Activated T-cell treated with anti-CD3 and anti-CD28 coated beads, Interleukin-2, amount 50 U/mL, for 24 hours (primary cell): ENCODE results near the gene NPVF.
A peak's percentile ranks its signal among the peaks of the same experiment; 100 is the strongest.

ENCODE experiments used
- DNase-seq: peaks from one replicate; pipeline ENCODE4 v3.0.0-alpha.2; 2020
- H3K27ac Mint-ChIP-seq: 2 replicates; pipeline ENCODE4 v1.8.0; 2020; ENCODE audit warnings: mild to moderate bottlenecking, mixed read lengths
- H3K27me3 Mint-ChIP-seq: 2 replicates; pipeline ENCODE4 v1.8.0; 2020; ENCODE audit warnings: mixed read lengths
- H3K36me3 Mint-ChIP-seq: 2 replicates; pipeline ENCODE4 v1.8.0; 2020; ENCODE audit warnings: low read depth, mixed read lengths
- H3K4me1 Mint-ChIP-seq: 2 replicates; pipeline ENCODE4 v1.8.0; 2020; ENCODE audit warnings: low read depth, mixed read lengths
- H3K4me3 Mint-ChIP-seq: 2 replicates; pipeline ENCODE4 v1.8.0; 2020; ENCODE audit warnings: mild to moderate bottlenecking, moderate library complexity, mixed read lengths
- H3K9me3 Mint-ChIP-seq: 2 replicates; pipeline ENCODE4 v1.8.0; 2020; ENCODE audit warnings: mixed read lengths

Gene NPVF

GRCh38 chr7:25244254-25245033, 16.2 kb upstream of the NPVF start:
- no peak for DNase-seq

DNA sequence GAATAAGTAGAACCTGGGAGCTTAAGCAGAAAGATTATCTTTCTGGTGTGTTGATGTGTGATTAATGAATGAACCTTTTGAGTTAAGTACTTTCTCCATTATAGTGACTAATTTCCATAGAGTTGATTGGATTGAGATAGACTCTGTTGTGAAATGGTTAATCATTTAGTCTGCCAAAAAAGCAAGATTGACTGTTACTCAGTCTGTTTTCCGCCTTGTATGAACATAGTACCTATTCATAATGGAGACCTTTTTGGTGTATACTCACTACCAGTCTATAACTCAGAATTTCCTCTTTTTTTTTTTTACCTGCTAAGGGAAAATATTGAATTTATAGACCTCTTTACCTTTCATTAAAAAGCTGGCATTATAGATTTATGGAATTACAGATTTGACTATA, 14.4 kb upstream of the NPVF start:
- no peak for DNase-seq
- H3K4me1 Mint-ChIP-seq: peaks cover 4% of the 10 kb centered on the region
- peak overlapping the region; percentile 80 for H3K27ac Mint-ChIP-seq
- no peak overlapping the region for H3K4me3 Mint-ChIP-seq
- peaks cover 16% of the 10 kb centered on the region for H3K27me3 Mint-ChIP-seq
- H3K9me3 Mint-ChIP-seq: no peaks in the 10 kb centered on the region
- H3K36me3 Mint-ChIP-seq: no peaks in the 10 kb centered on the region

More at GRCh38 chr7:25244254-25245033, 16.2 kb upstream of the NPVF start:
- Mint-ChIP-seq H3K27me3 (peaks cover 13% of the 10 kb centered on the region), H3K4me1 (peaks cover 4% of the 10 kb centered on the region), H3K4me3 (no peak overlapping the region), H3K9me3 (no peaks in the 10 kb centered on the region), H3K27ac (no peak overlapping the region), H3K36me3 (no peaks in the 10 kb centered on the region)

- Mint-ChIP-seq H3K27ac (no peak overlapping the region), H3K9me3 (no peaks in the 10 kb centered on the region), H3K4me1 (peaks cover 4% of the 10 kb centered on the region), H3K27me3 (peaks cover 17% of the 10 kb centered on the region), H3K36me3 (no peaks in the 10 kb centered on the region), H3K4me3 (no peak overlapping the region)
- no peak for DNase-seq
Measured at GRCh38 chr7:25240896-25241295, 12.6 kb upstream of the NPVF start.

DNA sequence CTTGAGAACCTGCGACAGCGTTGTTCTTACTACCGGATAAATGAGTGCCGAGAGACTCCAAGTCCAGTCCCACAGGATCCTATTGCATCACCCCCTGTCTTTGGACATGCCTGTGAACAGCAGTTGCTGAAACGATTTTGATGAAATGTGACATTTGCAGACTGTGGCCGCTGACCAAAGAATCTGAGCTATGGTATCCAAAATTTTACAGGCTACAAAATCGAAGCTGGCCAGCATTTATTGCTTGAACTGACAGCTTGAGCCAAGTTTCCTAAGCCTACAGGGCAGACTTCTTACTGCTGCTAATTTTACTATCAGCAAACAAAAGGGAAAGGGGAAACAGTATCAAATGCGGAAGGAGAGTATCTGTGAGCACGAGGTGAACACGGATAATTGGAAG, 12.1 kb upstream of the NPVF start:
- Mint-ChIP-seq H3K27ac (no peak overlapping the region), H3K27me3 (peaks cover 20% of the 10 kb centered on the region), H3K4me3 (no peak overlapping the region), H3K4me1 (peaks cover 4% of the 10 kb centered on the region), H3K36me3 (no peaks in the 10 kb centered on the region), H3K9me3 (no peaks in the 10 kb centered on the region)
- DNase-seq: no peak

GRCh38 chr7:25239888-25240287, 11.6 kb upstream of the NPVF start:
- H3K27ac Mint-ChIP-seq: no peak overlapping the region
- peaks cover 4% of the 10 kb centered on the region for H3K4me1 Mint-ChIP-seq
- peaks cover 21% of the 10 kb centered on the region for H3K27me3 Mint-ChIP-seq
- no peaks in the 10 kb centered on the region for H3K36me3 Mint-ChIP-seq
- H3K9me3 Mint-ChIP-seq: no peaks in the 10 kb centered on the region
- no peak for DNase-seq
- H3K4me3 Mint-ChIP-seq: no peak overlapping the region

DNA sequence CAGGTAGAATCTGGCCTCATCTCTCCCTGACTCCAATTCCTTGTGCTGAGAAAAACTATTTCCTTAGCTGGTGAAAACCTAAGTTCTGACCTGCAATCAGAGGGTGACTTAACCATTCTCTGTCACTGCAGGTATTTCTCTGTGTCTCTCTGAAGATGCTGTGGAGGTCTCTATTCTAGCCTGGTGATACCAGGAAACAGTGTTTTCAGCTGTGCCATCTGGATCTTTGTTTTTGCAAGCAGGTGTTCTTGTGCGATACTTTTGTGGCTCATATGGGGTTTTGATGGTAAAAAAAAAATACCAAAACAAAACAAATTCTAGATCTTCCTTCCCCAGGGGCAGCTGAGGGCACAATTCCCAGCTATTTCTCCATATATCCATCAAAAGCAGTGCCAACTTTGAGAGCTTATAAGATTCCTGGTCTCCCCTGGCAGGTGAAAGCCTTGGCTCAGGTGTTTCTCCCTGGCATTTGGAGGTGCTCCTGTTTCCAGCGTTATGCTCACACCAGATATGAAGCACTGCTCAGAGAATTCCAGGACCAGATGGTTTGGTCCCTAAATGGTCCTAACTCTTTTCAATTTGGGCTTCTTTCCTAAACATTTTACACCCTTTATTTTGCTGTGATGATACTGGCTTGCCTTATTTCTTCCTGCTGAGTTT, 9.9 kb upstream of the NPVF start:
- Mint-ChIP-seq H3K4me3 (no peak overlapping the region), H3K36me3 (no peaks in the 10 kb centered on the region), H3K27ac (no peak overlapping the region), H3K4me1 (peaks cover 4% of the 10 kb centered on the region), H3K9me3 (no peaks in the 10 kb centered on the region), H3K27me3 (peaks cover 21% of the 10 kb centered on the region)
- no peak for DNase-seq

GRCh38 chr7:25235471-25235870, 7.2 kb upstream of the NPVF start:
- Mint-ChIP-seq H3K4me1 (no peaks in the 10 kb centered on the region), H3K27ac (no peak overlapping the region), H3K9me3 (peaks cover 2% of the 10 kb centered on the region), H3K4me3 (no peak overlapping the region), H3K27me3 (peaks cover 26% of the 10 kb centered on the region), H3K36me3 (no peaks in the 10 kb centered on the region)
- no peak for DNase-seq

GRCh38 chr7:25234336-25234735, 6.0 kb upstream of the NPVF start:
- H3K9me3 Mint-ChIP-seq: peaks cover 2% of the 10 kb centered on the region
- DNase-seq: no peak
- no peaks in the 10 kb centered on the region for H3K36me3 Mint-ChIP-seq
- no peaks in the 10 kb centered on the region for H3K4me1 Mint-ChIP-seq
- H3K27ac Mint-ChIP-seq: no peak overlapping the region
- H3K27me3 Mint-ChIP-seq: peaks cover 30% of the 10 kb centered on the region
- H3K4me3 Mint-ChIP-seq: no peak overlapping the region

DNA sequence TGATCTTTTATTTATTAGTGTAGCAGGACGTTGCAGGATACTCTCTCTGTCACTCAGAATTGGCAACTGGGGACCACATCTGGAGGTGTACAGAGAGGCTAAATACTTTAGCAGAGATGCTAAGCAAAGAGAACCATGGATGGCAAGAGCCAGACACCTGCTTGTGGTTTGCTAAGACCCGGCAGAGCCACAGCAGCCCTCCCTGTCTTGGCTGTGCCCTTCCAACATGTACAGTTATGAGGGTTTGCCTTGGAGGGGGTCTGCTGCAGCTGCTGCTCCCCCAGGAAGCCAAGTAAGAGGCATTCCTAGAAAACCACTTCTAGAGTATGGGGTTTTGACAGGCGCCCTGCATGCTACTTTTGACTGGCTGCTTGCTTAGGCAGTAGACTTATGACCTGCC, 5.1 kb downstream of the NPVF start:
- Mint-ChIP-seq H3K27me3 (peaks cover 45% of the 10 kb centered on the region), H3K36me3 (no peaks in the 10 kb centered on the region), H3K27ac (no peak overlapping the region), H3K4me3 (no peak overlapping the region), H3K4me1 (no peaks in the 10 kb centered on the region), H3K9me3 (no peaks in the 10 kb centered on the region)
- DNase-seq: no peak

DNA sequence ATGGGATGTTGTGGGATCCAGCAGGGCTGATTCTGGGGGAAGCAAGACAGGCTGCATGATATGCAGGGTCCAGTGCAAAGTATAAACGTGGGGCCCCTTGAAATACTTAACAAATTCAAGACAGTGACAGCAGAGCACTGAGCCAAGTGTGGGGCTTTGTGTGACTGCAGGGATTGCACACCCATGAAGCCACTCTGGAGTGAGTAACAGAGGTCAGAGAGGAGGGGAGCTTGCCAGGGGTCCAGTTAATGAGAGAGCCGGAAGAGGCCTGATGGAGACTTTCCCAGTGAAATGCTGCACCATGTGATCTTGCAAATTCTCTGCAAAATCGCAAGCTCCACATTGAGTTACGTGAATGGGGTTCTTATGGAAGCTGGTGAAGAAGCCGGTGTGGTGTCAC, 5.6 kb downstream of the NPVF start:
- Mint-ChIP-seq H3K36me3 (no peaks in the 10 kb centered on the region), H3K4me1 (no peaks in the 10 kb centered on the region), H3K27ac (no peak overlapping the region), H3K27me3 (peaks cover 45% of the 10 kb centered on the region), H3K4me3 (no peak overlapping the region), H3K9me3 (no peaks in the 10 kb centered on the region)
- no peak for DNase-seq

- no peaks in the 10 kb centered on the region for H3K9me3 Mint-ChIP-seq
- H3K4me1 Mint-ChIP-seq: no peaks in the 10 kb centered on the region
- peaks cover 41% of the 10 kb centered on the region for H3K27me3 Mint-ChIP-seq
- no peaks in the 10 kb centered on the region for H3K36me3 Mint-ChIP-seq
- H3K27ac Mint-ChIP-seq: no peak overlapping the region
- no peak for DNase-seq
- H3K4me3 Mint-ChIP-seq: no peak overlapping the region
Measured at GRCh38 chr7:25221009-25221408, 7.3 kb downstream of the NPVF start.

DNA sequence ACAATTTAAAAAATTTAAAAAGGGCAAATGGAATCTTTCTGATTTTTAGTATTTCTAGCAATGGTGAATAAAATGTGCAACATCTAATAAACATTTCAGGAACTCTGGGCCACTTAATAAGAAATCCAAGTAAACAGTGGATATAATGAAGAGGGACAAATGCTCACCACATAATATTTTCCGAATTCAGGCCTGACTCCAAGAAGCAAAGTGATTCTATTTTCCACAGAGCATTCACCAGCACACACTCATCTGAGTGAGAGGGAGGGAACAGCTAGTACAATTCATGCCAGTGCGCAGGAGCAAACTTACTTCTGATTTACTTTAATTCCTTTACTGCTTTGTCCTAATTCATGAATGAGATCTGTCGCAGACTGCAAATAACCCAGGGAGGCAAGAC, 10.1 kb downstream of the NPVF start:
- peaks cover 45% of the 10 kb centered on the region for H3K27me3 Mint-ChIP-seq

GRCh38 chr7:25216837-25217236, 11.4 kb downstream of the NPVF start:
- H3K4me3 Mint-ChIP-seq: no peak overlapping the region
- H3K36me3 Mint-ChIP-seq: no peaks in the 10 kb centered on the region
- H3K9me3 Mint-ChIP-seq: no peaks in the 10 kb centered on the region
- DNase-seq: no peak
- H3K4me1 Mint-ChIP-seq: no peaks in the 10 kb centered on the region
- no peak overlapping the region for H3K27ac Mint-ChIP-seq
- H3K27me3 Mint-ChIP-seq: peaks cover 42% of the 10 kb centered on the region

More for the DNA sequence above, 10.1 kb downstream of the NPVF start:
- H3K4me1 Mint-ChIP-seq: no peaks in the 10 kb centered on the region
- H3K36me3 Mint-ChIP-seq: no peaks in the 10 kb centered on the region
- H3K9me3 Mint-ChIP-seq: no peaks in the 10 kb centered on the region
- H3K4me3 Mint-ChIP-seq: no peak overlapping the region
- no peak overlapping the region for H3K27ac Mint-ChIP-seq
- DNase-seq: no peak

- Mint-ChIP-seq H3K36me3 (no peaks in the 10 kb centered on the region), H3K9me3 (no peaks in the 10 kb centered on the region), H3K4me3 (no peak overlapping the region)
Measured at GRCh38 chr7:25215694-25216335, 12.5 kb downstream of the NPVF start.

More at GRCh38 chr7:25215694-25216335, 12.5 kb downstream of the NPVF start:
- H3K27ac Mint-ChIP-seq: no peak overlapping the region
- DNase-seq: no peak
- peaks cover 39% of the 10 kb centered on the region for H3K27me3 Mint-ChIP-seq
- no peaks in the 10 kb centered on the region for H3K4me1 Mint-ChIP-seq
